Measurements from ENCODE around the gene MCAM. TPM values are rescaled to one million over a fixed set of nuclear protein-coding genes. Genes with fewer than 3 reads are reported as not detected.

MCAM gene
- total RNA-seq, 1 experiment from 2014 or later, result 124 TPM

GRCh38 chr11:119266517-119267255 lies 50.2 kb downstream of the MCAM start:
- Histone ChIP-seq H3K4me2 (ENCODE audit: low read length) (no peak overlapping the region), H4K20me1 (ENCODE audit: low read length) (no peaks in the 10 kb centered on the region), H3K9me3 (ENCODE audit: low read length) (no peaks in the 10 kb centered on the region), H3K4me1 (ENCODE audit: insufficient read depth, low read length) (peaks cover 4% of the 10 kb centered on the region; the same call in 1 of the 2 replicates), H2AFZ (ENCODE audit: low read length) (no peak overlapping the region), H3F3A (ENCODE audit: low read length, unreplicated experiment) (no peaks in the 10 kb centered on the region), H3K27ac (ENCODE audit: low read length) (no peak overlapping the region), H3K4me3 (ENCODE audit: low read length) (no peak overlapping the region), H3K9ac (ENCODE audit: low read length) (no peak overlapping the region), H3K79me2 (ENCODE audit: low read length) (peaks cover 16% of the 10 kb centered on the region; the same call in 1 of the 2 replicates), H3K36me3 (ENCODE audit: low read depth, low read length) (0 out of 2 replicates have a peak, but pooled peaks cover 2% of the 10 kb centered on the region), H3K27me3 (ENCODE audit: low read length) (no peaks in the 10 kb centered on the region), H3K9me2 (replicated peaks; ENCODE audit: low read length) (no peaks in the 10 kb centered on the region)
- no peak for ATAC-seq
- no peak for TF ChIP-seq CTCF (conservative IDR thresholded peaks at IDR 0.05; ENCODE audit: low read depth, low read length)
- TF ChIP-seq EZH2 (IDR thresholded peaks at IDR 0.05; ENCODE audit: low read length, unreplicated experiment), result no peak
- TF ChIP-seq EZH2phosphoT487 (IDR thresholded peaks at IDR 0.05; ENCODE audit: borderline replicate concordance, low read length), result no peak
- DNase-seq, result no peak
- no TSS peak for BruUV-seq (replicated peaks)
- intact Hi-C loops (cut with micrococcal nuclease), result no loop called here
- POLR2A ChIA-PET (ENCODE audit: unreplicated experiment), result no interaction called here
- CTCF ChIA-PET, result no interaction called here

GRCh38 chr11:119266063-119266462 lies 50.9 kb downstream of the MCAM start:
- Histone ChIP-seq H3F3A (ENCODE audit: low read length, unreplicated experiment) (no peaks in the 10 kb centered on the region), H3K79me2 (ENCODE audit: low read length) (peaks cover 16% of the 10 kb centered on the region; the same call in 1 of the 2 replicates), H3K9me3 (ENCODE audit: low read length) (no peaks in the 10 kb centered on the region), H3K4me2 (ENCODE audit: low read length) (no peak overlapping the region), H3K9ac (ENCODE audit: low read length) (no peak overlapping the region), H3K27me3 (ENCODE audit: low read length) (no peaks in the 10 kb centered on the region), H3K9me2 (replicated peaks; ENCODE audit: low read length) (no peaks in the 10 kb centered on the region), H3K4me1 (ENCODE audit: insufficient read depth, low read length) (peaks cover 4% of the 10 kb centered on the region; the same call in 1 of the 2 replicates), H4K20me1 (ENCODE audit: low read length) (no peaks in the 10 kb centered on the region), H3K27ac (ENCODE audit: low read length) (no peak overlapping the region), H3K36me3 (ENCODE audit: low read depth, low read length) (no peaks in the 10 kb centered on the region), H2AFZ (ENCODE audit: low read length) (no peak overlapping the region), H3K4me3 (ENCODE audit: low read length) (no peak overlapping the region)
- TF ChIP-seq CTCF (conservative IDR thresholded peaks at IDR 0.05; ENCODE audit: low read depth, low read length), result no peak
- ChIA-PET CTCF (no interaction called here), POLR2A (ENCODE audit: unreplicated experiment) (no interaction called here)
- no peak for DNase-seq
- intact Hi-C loops (cut with micrococcal nuclease), result no loop called here
- BruUV-seq (replicated peaks), result no TSS peak
- no peak for ATAC-seq

GRCh38 chr11:119263352-119263940 lies 53.5 kb downstream of the MCAM start:
- TF ChIP-seq EZH2 (IDR thresholded peaks at IDR 0.05; ENCODE audit: low read length, unreplicated experiment) (no peak), CTCF (conservative IDR thresholded peaks at IDR 0.05; ENCODE audit: low read depth, low read length) (no peak), EZH2phosphoT487 (IDR thresholded peaks at IDR 0.05; ENCODE audit: borderline replicate concordance, low read length) (no peak)
- Histone ChIP-seq H3K27ac (ENCODE audit: low read length) (no peak overlapping the region), H3F3A (ENCODE audit: low read length, unreplicated experiment) (no peaks in the 10 kb centered on the region), H3K9me3 (ENCODE audit: low read length) (no peaks in the 10 kb centered on the region), H2AFZ (ENCODE audit: low read length) (no peak overlapping the region), H3K27me3 (ENCODE audit: low read length) (no peaks in the 10 kb centered on the region), H3K36me3 (ENCODE audit: low read depth, low read length) (no peaks in the 10 kb centered on the region), H3K9me2 (replicated peaks; ENCODE audit: low read length) (no peaks in the 10 kb centered on the region), H3K79me2 (ENCODE audit: low read length) (peaks cover 23% of the 10 kb centered on the region; the same call in 1 of the 2 replicates), H3K4me3 (ENCODE audit: low read length) (no peak overlapping the region), H3K9ac (ENCODE audit: low read length) (no peak overlapping the region), H3K4me1 (ENCODE audit: insufficient read depth, low read length) (peaks cover 4% of the 10 kb centered on the region; the same call in 1 of the 2 replicates), H3K4me2 (ENCODE audit: low read length) (no peak overlapping the region), H4K20me1 (ENCODE audit: low read length) (0 out of 2 replicates have a peak, but pooled peaks cover 4% of the 10 kb centered on the region)
- no TSS peak for BruUV-seq (replicated peaks)
- POLR2A ChIA-PET (ENCODE audit: unreplicated experiment), result no interaction called here
- CTCF ChIA-PET, result no interaction called here
- intact Hi-C loops (cut with micrococcal nuclease), result no loop called here
- ATAC-seq (no peak), DNase-seq (no peak)
